HepG2 (cell line): ENCODE data around the gene CALCA. TPM values are rescaled to one million over a fixed set of nuclear protein-coding genes. Genes with fewer than 3 reads are reported as not detected.

Source experiments
- ATAC-seq: fragments of 200-7000 bp; cut with Tn5 transposase; 3 replicates; pipeline ENCODE4 v1.9.1; 2020; ENCODE audit warnings: mild to moderate bottlenecking, moderate library complexity
- BruUV-seq: library from RNA; stranded (reverse); fragments of 400-500 nt; replicated peaks from 2 replicates; lab custom pipeline; 2021; lab: Mats Ljungman, UMichigan
- CTCF ChIA-PET: fragments of 300-600 bp; formaldehyde crosslinking; extraction: SDS; loops from one replicate; lab custom pipeline; 2021; ENCODE audit warnings: low total read pairs, inconsistent platforms, low intra/inter-chr PET ratio; lab: Yijun Ruan, JAX
- POLR2A ChIA-PET: fragments of 350-600 bp; sonication (Branson Sonifier 250); formaldehyde crosslinking; loops from one replicate; lab custom pipeline; 2020; ENCODE audit warnings: antibody characterized with exemption, inconsistent platforms; lab: Yijun Ruan, JAX
- DNase-seq: peaks from one replicate; pipeline ENCODE4 v3.0.0-alpha.2; 2015; ENCODE audit warnings: low spot score
- FAIRE-seq: peaks from 3 replicates; lab custom pipeline; 2011; peaks lifted over from hg19 to GRCh38; lab: Jason Lieb, UNC
- H2AFZ ChIP-seq: one replicate; pipeline ENCODE4 v1.6.1; 2011; ENCODE audit warnings: low read length, inconsistent platforms
- H3K27ac ChIP-seq: fragments of 300-600 bp; 3 replicates; pipeline ENCODE4 v1.8.0; 2011; ENCODE audit warnings: mixed run types, mild to moderate bottlenecking, mixed read lengths, low read length, inconsistent platforms; ENCODE audit not compliant: insufficient read depth; ENCODE audit errors: extremely low read length
- H3K27me3 ChIP-seq, 2 experiments: fragments of 200-600 bp in 1 of 2; 2 replicates in 1 of 2; 3 replicates in 1 of 2; pipeline versions ENCODE4 v1.6.0 to v1.8.0; 2011; ENCODE audit warnings: low read length in 2 of 2, mild to moderate bottlenecking in 2 of 2, moderate library complexity in 2 of 2, inconsistent platforms in 1 of 2; ENCODE audit not compliant: insufficient read depth in 2 of 2, control insufficient read depth in 1 of 2
- H3K36me3 ChIP-seq, 2 experiments: fragments of 200-600 bp in 1 of 2; replicated peaks in 1 of 2; 2 replicates in 1 of 2; 3 replicates in 1 of 2; pipeline versions ENCODE4 v1.5.1 to v1.8.0; 2011; ENCODE audit warnings: low read length in 2 of 2, inconsistent platforms in 1 of 2; ENCODE audit not compliant: insufficient read depth in 2 of 2, control insufficient read depth in 1 of 2
- H3K4me1 ChIP-seq: 2 replicates; pipeline ENCODE4 v1.5.1; 2012; ENCODE audit warnings: low read length, inconsistent platforms; ENCODE audit not compliant: insufficient read depth
- H3K4me2 ChIP-seq: 2 replicates; pipeline ENCODE4 v1.6.0; 2011; ENCODE audit warnings: low read depth, low read length, inconsistent platforms
- H3K4me3 ChIP-seq, 3 experiments: fragments of 200-600 bp in 1 of 3; sonication (generic), shearing (Covaris generic) in 1 of 3; replicated peaks in 1 of 3; 2 replicates each; pipeline ENCODE4 v1.5.1; 2011 to 2016; ENCODE audit warnings: low read length in 3 of 3, inconsistent platforms in 2 of 3, low read depth in 2 of 3, mild to moderate bottlenecking in 2 of 3, control low read depth in 1 of 3, mixed read lengths in 1 of 3; ENCODE audit not compliant: insufficient read depth in 1 of 3
- H3K79me2 ChIP-seq: one replicate; pipeline ENCODE4 v1.6.1; 2011; ENCODE audit warnings: low read length, inconsistent platforms; ENCODE audit not compliant: insufficient read depth
- H3K9ac ChIP-seq: 2 replicates; pipeline ENCODE4 v1.6.0; 2011; ENCODE audit warnings: mild to moderate bottlenecking, low read depth, low read length, inconsistent platforms; ENCODE audit not compliant: insufficient read depth
- H3K9me3 ChIP-seq: 2 replicates; pipeline ENCODE4 v1.5.1; 2012; ENCODE audit warnings: mild to moderate bottlenecking, low read length
- H4K20me1 ChIP-seq: 2 replicates; pipeline ENCODE4 v1.6.0; 2011; ENCODE audit warnings: inconsistent platforms, mild to moderate bottlenecking, low read length, moderate library complexity; ENCODE audit not compliant: insufficient read depth
- CBX5 ChIP-seq: sonication (generic); formaldehyde crosslinking; IDR thresholded peaks from 2 replicates; pipeline ENCODE4 v1.4.0; 2020; ENCODE audit warnings: missing genetic modification reagents, borderline replicate concordance
- CTCF ChIP-seq: sonication (generic); formaldehyde crosslinking; IDR thresholded peaks from 2 replicates; pipeline ENCODE4 v1.5.0; 2020; ENCODE audit warnings: mild to moderate bottlenecking, missing genetic modification reagents, moderate library complexity
- EED ChIP-seq: sonication (generic); formaldehyde crosslinking; IDR thresholded peaks from 2 replicates; pipeline ENCODE4 v1.5.0; 2020; ENCODE audit warnings: mild to moderate bottlenecking, missing genetic modification reagents
- FOXJ3 ChIP-seq: sonication (generic); formaldehyde crosslinking; IDR thresholded peaks from 2 replicates; pipeline ENCODE4 v1.4.0; 2020; ENCODE audit warnings: missing genetic modification reagents, mild to moderate bottlenecking, borderline replicate concordance
- HDAC1 ChIP-seq: sonication (generic); formaldehyde crosslinking; IDR thresholded peaks from 2 replicates; pipeline ENCODE4 v1.5.1; 2020; ENCODE audit warnings: mild to moderate bottlenecking, missing genetic modification reagents
- NFATC3 ChIP-seq: sonication (generic); formaldehyde crosslinking; IDR thresholded peaks from 2 replicates; pipeline ENCODE4 v1.5.1; 2020; ENCODE audit warnings: mild to moderate bottlenecking, missing genetic modification reagents
- RAD21 ChIP-seq: fragments of 450-650 bp; formaldehyde crosslinking; IDR thresholded peaks from 2 replicates; pipeline ENCODE4 v1.5.0; 2020; ENCODE audit warnings: mild to moderate bottlenecking
- SMC3 ChIP-seq: IDR thresholded peaks from 2 replicates; pipeline ENCODE4 v1.6.1; 2011; ENCODE audit warnings: low read length, improper control_type of control experiment
- SP140L ChIP-seq: sonication (generic); formaldehyde crosslinking; IDR thresholded peaks from 2 replicates; pipeline ENCODE4 v1.4.0; 2020; ENCODE audit warnings: missing genetic modification reagents, borderline replicate concordance
- STAG1 ChIP-seq: sonication (generic); formaldehyde crosslinking; IDR thresholded peaks from 2 replicates; pipeline ENCODE4 v1.4.0; 2020; ENCODE audit warnings: missing genetic modification reagents
- TAF15 ChIP-seq: fragments of 200-400 bp; formaldehyde crosslinking; IDR thresholded peaks from one replicate; pipeline ENCODE4 v1.6.1; 2018; ENCODE audit warnings: mild to moderate bottlenecking, low read depth, low read length; ENCODE audit not compliant: poor library complexity, severe bottlenecking
- TGIF2 ChIP-seq: IDR thresholded peaks from 2 replicates; pipeline ENCODE4 v1.6.1; 2016; ENCODE audit warnings: control low read depth, missing compliant biosample characterization
- XRCC5 ChIP-seq: fragments of 200-400 bp; formaldehyde crosslinking; optimal IDR thresholded peaks from 2 replicates; pipeline ENCODE3; 2017; ENCODE audit warnings: mild to moderate bottlenecking, low read length
- ZNF20 ChIP-seq: sonication (generic); formaldehyde crosslinking; IDR thresholded peaks from 2 replicates; pipeline ENCODE4 v1.4.0; 2020; ENCODE audit warnings: mild to moderate bottlenecking, moderate library complexity, missing genetic modification reagents
- ZNF362 ChIP-seq: sonication (generic); formaldehyde crosslinking; IDR thresholded peaks from 2 replicates; pipeline ENCODE4 v1.4.0; 2020; ENCODE audit warnings: missing genetic modification reagents, mild to moderate bottlenecking, borderline replicate concordance
- ZNF567 ChIP-seq: sonication (generic); formaldehyde crosslinking; IDR thresholded peaks from 2 replicates; pipeline ENCODE4 v1.8.1; 2023; ENCODE audit warnings: mild to moderate bottlenecking, missing genetic modification reagents, borderline replicate concordance
- ZNF674 ChIP-seq: sonication (generic); formaldehyde crosslinking; IDR thresholded peaks from 2 replicates; pipeline ENCODE4 v1.5.0; 2020; ENCODE audit warnings: low read depth, mild to moderate bottlenecking, missing genetic modification reagents
- ZNF768 ChIP-seq: sonication (generic); formaldehyde crosslinking; IDR thresholded peaks from 2 replicates; pipeline ENCODE4 v1.4.0; 2020; ENCODE audit warnings: missing genetic modification reagents
- WGBS: methylation state at CpG from one replicate; pipeline ENCODE4 v1.1.6; 2017; ENCODE audit warnings: low lambda C conversion rate; 5-methylcytosine and 5-hydroxymethylcytosine counted together
- in situ Hi-C: cut with HindIII; loops from 2 replicates; pipeline ENCODE4 v1.10.0; 2017; ENCODE audit warnings: low pct_unique_long_range_greater_than_20kb; ENCODE audit not compliant: extremely low pct_ligation_motif_present
- intact Hi-C: fragments of 100-400 bp; cut with micrococcal nuclease; formaldehyde crosslinking; loops from one replicate; pipeline ENCODE4 v1.10.0; 2022; ENCODE audit not compliant: unreplicated experiment
- polyA plus RNA-seq, 8 experiments: library from polyadenylated mRNA; depleted of rRNA in 3 of 8; stranded (reverse) in 7 of 8; unstranded in 1 of 8; fragments of >200 nt; fragmentation: Illumina TruSeq in 4 of 8; extraction: Trizol in 4 of 8; gene quantifications; 2 replicates each; pipeline versions ENCODE4 v1.2.1 to v1.2.3, GENCODE V29; 2011 to 2016; ENCODE audit warnings: low read depth in 4 of 8, missing spikeins in 1 of 8, mixed read lengths in 1 of 8; ENCODE audit not compliant: insufficient read depth in 1 of 8
- total RNA-seq, 5 experiments: library from RNA; depleted of rRNA; stranded (reverse); fragments of >200 nt; fragmentation: Illumina TruSeq; extraction: Trizol; gene quantifications; 2 replicates each; pipeline ENCODE4 v1.2.3, GENCODE V29; 2016; ENCODE audit warnings: low read depth in 1 of 5

Gene CALCA
- total and polyA plus RNA-seq, 2 of the 13 experiments (the other 11 are each of a cell fraction or from before 2014, with no cell fraction given): not detected

- no CpG with 5 or more reads among the region's 7 CpGs for WGBS
- BruUV-seq: no TSS peak
- intact Hi-C loops: loop anchor here (1.0 kb wide), 1 partner anchor 36 kb away; no protein-coding TSS in a partner anchor
These were observed 2.2 kb downstream of the CALCA start for GRCh38 chr11:14969901-14970323.

More at GRCh38 chr11:14969901-14970323, 2.2 kb downstream of the CALCA start:
- ChIA-PET CTCF (interaction anchor here (0.6 kb wide), 1 partner anchor 104 kb away, joined by 3 read pairs; no protein-coding TSS in a partner anchor), POLR2A (no interaction called here)
- Histone ChIP-seq H3K27me3 (peaks cover 2 to 35% of the 10 kb centered on the region in 2 experiments; a peak in 4 of 5 replicates), H3K4me3 (no peak overlapping the region), H3K9ac (no peak overlapping the region), H3K4me2 (no peak overlapping the region), H4K20me1 (no peaks in the 10 kb centered on the region), H3K4me1 (no peaks in the 10 kb centered on the region), H3K36me3 (no peaks in the 10 kb centered on the region), H3K9me3 (no peaks in the 10 kb centered on the region), H3K79me2 (no peaks in the 10 kb centered on the region), H2AFZ (no peak overlapping the region), H3K27ac (no peak overlapping the region)
- ATAC-seq (peak; percentile 96), FAIRE-seq (no peak), DNase-seq (peak; percentile 28)
- TF ChIP-seq CTCF (CRISPR knock-in tag) (peak; percentile 87), SP140L (CRISPR knock-in tag) (no peak), STAG1 (CRISPR knock-in tag) (peak; percentile 58), ZNF567 (CRISPR knock-in tag) (no peak), HDAC1 (CRISPR knock-in tag) (no peak), TAF15 (no peak), NFATC3 (no peak), XRCC5 (peak; percentile 68), RAD21 (CRISPR knock-in tag) (0 out of 2 replicates have a peak, but pooled peaks have one; percentile 50), EED (CRISPR knock-in tag) (no peak), TGIF2 (CRISPR knock-in tag) (no peak), SMC3 (0 out of 2 replicates have a peak, but pooled peaks have one; percentile 7), ZNF768 (CRISPR knock-in tag) (0 out of 2 replicates have a peak, but pooled peaks have one; percentile 24), CBX5 (CRISPR knock-in tag) (no peak), ZNF20 (no peak), ZNF362 (CRISPR knock-in tag) (no peak), ZNF674 (CRISPR knock-in tag) (no peak), FOXJ3 (no peak)
- in situ Hi-C loops: no loop called here
